ENCODE data around the gene LINC01488. TPM values are rescaled to one million over a fixed set of nuclear protein-coding genes. Genes with fewer than 3 reads are reported as not detected.

Gene LINC01488
- total and polyA plus RNA-seq, 9 donors, result 0.04 to 0.16 (median 0.10) TPM; not detected in 2

GRCh38 chr11:69531717-69532088 lies 50.2 kb downstream of the LINC01488 start:
- WGBS (ENCODE audit: insufficient coverage), result 81% methylated on average over 7 of the region's 9 CpGs
- no peak for DNase-seq

GRCh38 chr11:69533296-69534165 lies 52.1 kb downstream of the LINC01488 start:
- DNase-seq, result no peak
- no peak overlapping the region for H3K4me3 ChIP-seq (ENCODE audit: low read length)
- no peaks in the 10 kb centered on the region for H3K9me3 ChIP-seq (replicated peaks; ENCODE audit: control insufficient read depth, low read depth, low read length)
- peaks cover 14% of the 10 kb centered on the region for H3K4me1 ChIP-seq (ENCODE audit: control insufficient read depth, insufficient read depth, low read length)
- no peak overlapping the region for H3K27ac ChIP-seq (ENCODE audit: low read length)
- H3K36me3 ChIP-seq (ENCODE audit: control insufficient read depth, insufficient read depth, low read length), result no peaks in the 10 kb centered on the region
- 68% methylated on average over 18 of the region's 23 CpGs for WGBS (ENCODE audit: insufficient coverage)
- H3K27me3 ChIP-seq (ENCODE audit: control insufficient read depth, insufficient read depth, low read length), result peaks cover 14% of the 10 kb centered on the region

More at GRCh38 chr11:69531717-69532088, 50.2 kb downstream of the LINC01488 start:
- peaks cover 14% of the 10 kb centered on the region for H3K27me3 ChIP-seq (ENCODE audit: control insufficient read depth, insufficient read depth, low read length)
- H3K4me1 ChIP-seq (ENCODE audit: control insufficient read depth, insufficient read depth, low read length), result peaks cover 6% of the 10 kb centered on the region
- no peak overlapping the region for H3K27ac ChIP-seq (ENCODE audit: low read length)
- H3K36me3 ChIP-seq (ENCODE audit: control insufficient read depth, insufficient read depth, low read length), result no peaks in the 10 kb centered on the region
- no peaks in the 10 kb centered on the region for H3K9me3 ChIP-seq (replicated peaks; ENCODE audit: control insufficient read depth, low read depth, low read length)
- no peak overlapping the region for H3K4me3 ChIP-seq (ENCODE audit: low read length)

GRCh38 chr11:69534166-69534530 lies 52.7 kb downstream of the LINC01488 start:
- DNase-seq, result no peak
- WGBS (ENCODE audit: insufficient coverage), result 57% methylated on average over 11 of the region's 14 CpGs
- H3K36me3 ChIP-seq (ENCODE audit: control insufficient read depth, insufficient read depth, low read length), result no peaks in the 10 kb centered on the region
- no peak overlapping the region for H3K4me3 ChIP-seq (ENCODE audit: low read length)
- peaks cover 14% of the 10 kb centered on the region for H3K27me3 ChIP-seq (ENCODE audit: control insufficient read depth, insufficient read depth, low read length)
- H3K9me3 ChIP-seq (replicated peaks; ENCODE audit: control insufficient read depth, low read depth, low read length), result no peaks in the 10 kb centered on the region
- peaks cover 21% of the 10 kb centered on the region for H3K4me1 ChIP-seq (ENCODE audit: control insufficient read depth, insufficient read depth, low read length)
- no peak overlapping the region for H3K27ac ChIP-seq (ENCODE audit: low read length)

- Histone ChIP-seq H3K4me3 (ENCODE audit: low read length) (no peak overlapping the region), H3K9me3 (replicated peaks; ENCODE audit: control insufficient read depth, low read depth, low read length) (no peaks in the 10 kb centered on the region), H3K27me3 (ENCODE audit: control insufficient read depth, insufficient read depth, low read length) (peaks cover 11% of the 10 kb centered on the region), H3K4me1 (ENCODE audit: control insufficient read depth, insufficient read depth, low read length) (peaks cover 38% of the 10 kb centered on the region), H3K27ac (ENCODE audit: low read length) (no peak overlapping the region), H3K36me3 (ENCODE audit: control insufficient read depth, insufficient read depth, low read length) (no peaks in the 10 kb centered on the region)
- 84% methylated on average over 7 of the region's 7 CpGs for WGBS (ENCODE audit: insufficient coverage)
- DNase-seq, result no peak
Measured at GRCh38 chr11:69535908-69536307, 54.4 kb downstream of the LINC01488 start.

- Histone ChIP-seq H3K4me1 (ENCODE audit: control insufficient read depth, insufficient read depth, low read length) (peaks cover 43% of the 10 kb centered on the region), H3K27me3 (ENCODE audit: control insufficient read depth, insufficient read depth, low read length) (peaks cover 8% of the 10 kb centered on the region), H3K9me3 (replicated peaks; ENCODE audit: control insufficient read depth, low read depth, low read length) (no peaks in the 10 kb centered on the region)
Measured at GRCh38 chr11:69536406-69536805, 54.9 kb downstream of the LINC01488 start.

GRCh38 chr11:69537126-69537525 lies 55.7 kb downstream of the LINC01488 start:
- WGBS (ENCODE audit: insufficient coverage), result 81% methylated on average over 10 of the region's 10 CpGs
- Histone ChIP-seq H3K27me3 (ENCODE audit: control insufficient read depth, insufficient read depth, low read length) (peaks cover 4% of the 10 kb centered on the region), H3K4me1 (ENCODE audit: control insufficient read depth, insufficient read depth, low read length) (peaks cover 48% of the 10 kb centered on the region), H3K4me3 (ENCODE audit: low read length) (no peak overlapping the region), H3K36me3 (ENCODE audit: control insufficient read depth, insufficient read depth, low read length) (no peaks in the 10 kb centered on the region), H3K27ac (ENCODE audit: low read length) (no peak overlapping the region), H3K9me3 (replicated peaks; ENCODE audit: control insufficient read depth, low read depth, low read length) (no peaks in the 10 kb centered on the region)
- DNase-seq, result no peak

More at GRCh38 chr11:69536406-69536805, 54.9 kb downstream of the LINC01488 start:
- Histone ChIP-seq H3K4me3 (ENCODE audit: low read length) (no peak overlapping the region), H3K36me3 (ENCODE audit: control insufficient read depth, insufficient read depth, low read length) (no peaks in the 10 kb centered on the region), H3K27ac (ENCODE audit: low read length) (no peak overlapping the region)
- no CpG with 5 or more reads among the region's 9 CpGs for WGBS (ENCODE audit: insufficient coverage)
- no peak for DNase-seq

GRCh38 chr11:69537855-69538640 lies 56.6 kb downstream of the LINC01488 start:
- H3K4me3 ChIP-seq (ENCODE audit: low read length), result no peak overlapping the region
- H3K27me3 ChIP-seq (ENCODE audit: control insufficient read depth, insufficient read depth, low read length), result peaks cover 6% of the 10 kb centered on the region
- no peaks in the 10 kb centered on the region for H3K9me3 ChIP-seq (replicated peaks; ENCODE audit: control insufficient read depth, low read depth, low read length)
- no peak overlapping the region for H3K27ac ChIP-seq (ENCODE audit: low read length)
- no peaks in the 10 kb centered on the region for H3K36me3 ChIP-seq (ENCODE audit: control insufficient read depth, insufficient read depth, low read length)
- WGBS (ENCODE audit: insufficient coverage), result 89% methylated on average over 9 of the region's 12 CpGs
- peaks cover 48% of the 10 kb centered on the region for H3K4me1 ChIP-seq (ENCODE audit: control insufficient read depth, insufficient read depth, low read length)
- no peak for DNase-seq

- Histone ChIP-seq H3K27me3 (ENCODE audit: control insufficient read depth, insufficient read depth, low read length) (peaks cover 6% of the 10 kb centered on the region), H3K36me3 (ENCODE audit: control insufficient read depth, insufficient read depth, low read length) (no peaks in the 10 kb centered on the region), H3K4me3 (ENCODE audit: low read length) (no peak overlapping the region), H3K4me1 (ENCODE audit: control insufficient read depth, insufficient read depth, low read length) (peaks cover 47% of the 10 kb centered on the region), H3K27ac (ENCODE audit: low read length) (peak overlapping the region; percentile 53), H3K9me3 (replicated peaks; ENCODE audit: control insufficient read depth, low read depth, low read length) (no peaks in the 10 kb centered on the region)
- 24% methylated on average over 8 of the region's 8 CpGs for WGBS (ENCODE audit: insufficient coverage)
- DNase-seq, result peak; percentile 49
Measured at GRCh38 chr11:69538854-69539253, 57.4 kb downstream of the LINC01488 start.

- Histone ChIP-seq H3K9me3 (replicated peaks; ENCODE audit: control insufficient read depth, low read depth, low read length) (no peaks in the 10 kb centered on the region), H3K27me3 (ENCODE audit: control insufficient read depth, insufficient read depth, low read length) (peaks cover 4% of the 10 kb centered on the region), H3K36me3 (ENCODE audit: control insufficient read depth, insufficient read depth, low read length) (no peaks in the 10 kb centered on the region), H3K4me1 (ENCODE audit: control insufficient read depth, insufficient read depth, low read length) (peaks cover 42% of the 10 kb centered on the region), H3K27ac (ENCODE audit: low read length) (peak overlapping the region; percentile 72), H3K4me3 (ENCODE audit: low read length) (no peak overlapping the region)
- 77% methylated on average over 6 of the region's 14 CpGs for WGBS (ENCODE audit: insufficient coverage)
- peak; percentile 79 for DNase-seq
Measured at GRCh38 chr11:69539416-69540117, 58.1 kb downstream of the LINC01488 start.
